Right lobe of liver (tissue), 4 donors: ENCODE data around the gene PIGQ.

Experiments
- POLR2A ChIP-seq: fragments of 450-650 bp; IDR thresholded peaks from one replicate; pipeline ENCODE4 v1.6.1; 2017; ENCODE audit warnings: antibody characterized with exemption, mild to moderate bottlenecking
- TF ChIP-seq, protein P1 (sequence below), 4 donors: fragments of 200-600 bp in 3 of 4; fragments of 450-650 bp in 1 of 4; IDR thresholded peaks; one replicate each; pipeline versions ENCODE4 v1.5.1 to v1.8.0; 2016 to 2022; ENCODE audit warnings: antibody characterized with exemption in 4 of 4, mild to moderate bottlenecking in 2 of 4
- donor health status: DM: no; HTN: no; CAD: no.
- donor health status: DM: no; HTN: no; CAD: no.
- donor health status: DM: no; HTN: yes; CAD: no.

- TF ChIP-seq, protein P1, sequence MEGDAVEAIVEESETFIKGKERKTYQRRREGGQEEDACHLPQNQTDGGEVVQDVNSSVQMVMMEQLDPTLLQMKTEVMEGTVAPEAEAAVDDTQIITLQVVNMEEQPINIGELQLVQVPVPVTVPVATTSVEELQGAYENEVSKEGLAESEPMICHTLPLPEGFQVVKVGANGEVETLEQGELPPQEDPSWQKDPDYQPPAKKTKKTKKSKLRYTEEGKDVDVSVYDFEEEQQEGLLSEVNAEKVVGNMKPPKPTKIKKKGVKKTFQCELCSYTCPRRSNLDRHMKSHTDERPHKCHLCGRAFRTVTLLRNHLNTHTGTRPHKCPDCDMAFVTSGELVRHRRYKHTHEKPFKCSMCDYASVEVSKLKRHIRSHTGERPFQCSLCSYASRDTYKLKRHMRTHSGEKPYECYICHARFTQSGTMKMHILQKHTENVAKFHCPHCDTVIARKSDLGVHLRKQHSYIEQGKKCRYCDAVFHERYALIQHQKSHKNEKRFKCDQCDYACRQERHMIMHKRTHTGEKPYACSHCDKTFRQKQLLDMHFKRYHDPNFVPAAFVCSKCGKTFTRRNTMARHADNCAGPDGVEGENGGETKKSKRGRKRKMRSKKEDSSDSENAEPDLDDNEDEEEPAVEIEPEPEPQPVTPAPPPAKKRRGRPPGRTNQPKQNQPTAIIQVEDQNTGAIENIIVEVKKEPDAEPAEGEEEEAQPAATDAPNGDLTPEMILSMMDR (IDR thresholded peaks at IDR 0.05) = no peak
- no peak for TF ChIP-seq POLR2A
Measured at GRCh38 chr16:569445-570254, at the start of gene PIGQ.
